OCI-LY3 (cell line): ENCODE measurements around the gene DROSHA.

Experiments
- CTCF ChIP-seq: fragments of 200-600, 300-600 bp; sonication (generic); IDR thresholded peaks from 2 replicates; pipeline ENCODE4 v1.5.1; 2014; ENCODE audit warnings: antibody characterized with exemption, low read length, low read depth
- EZH2phosphoT487 ChIP-seq: fragments of 200-600 bp; shearing (Covaris generic); IDR thresholded peaks from 2 replicates; pipeline ENCODE4 v1.6.1; 2018; ENCODE audit warnings: antibody characterized with exemption, mixed run types, low read depth

- TF ChIP-seq CTCF: no peak
- TF ChIP-seq EZH2phosphoT487: no peak
Observed at GRCh38 chr5:31375999-31376720, 155.7 kb downstream of the DROSHA start.
